ENCODE measurements around the gene PRDM2.

The PRDM2 gene

DNA sequence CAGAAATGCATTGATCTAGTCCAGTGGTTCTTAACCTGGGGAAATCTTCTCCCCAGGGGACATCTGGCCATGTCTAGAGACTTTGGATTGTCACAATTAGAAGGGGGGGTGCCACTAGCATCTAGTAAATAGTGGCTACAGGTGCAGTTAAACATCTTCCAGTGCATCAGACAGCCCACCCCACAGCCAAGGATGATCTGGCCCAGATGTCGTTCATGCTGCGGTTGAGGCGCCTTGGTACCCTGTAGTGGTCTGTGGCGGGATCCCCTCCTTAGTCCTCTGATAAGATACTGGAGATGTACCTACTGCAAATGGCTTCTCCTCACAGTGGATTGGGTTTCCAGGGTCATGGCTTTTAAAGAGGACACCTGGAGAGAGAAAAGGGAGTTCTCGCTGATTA lies 69.8 kb downstream of the PRDM2 start:
- H3K27ac ChIP-seq: no peak overlapping the region
- TF ChIP-seq ZFX (IDR thresholded peaks at IDR 0.05): no peak
- TF ChIP-seq, protein P1, sequence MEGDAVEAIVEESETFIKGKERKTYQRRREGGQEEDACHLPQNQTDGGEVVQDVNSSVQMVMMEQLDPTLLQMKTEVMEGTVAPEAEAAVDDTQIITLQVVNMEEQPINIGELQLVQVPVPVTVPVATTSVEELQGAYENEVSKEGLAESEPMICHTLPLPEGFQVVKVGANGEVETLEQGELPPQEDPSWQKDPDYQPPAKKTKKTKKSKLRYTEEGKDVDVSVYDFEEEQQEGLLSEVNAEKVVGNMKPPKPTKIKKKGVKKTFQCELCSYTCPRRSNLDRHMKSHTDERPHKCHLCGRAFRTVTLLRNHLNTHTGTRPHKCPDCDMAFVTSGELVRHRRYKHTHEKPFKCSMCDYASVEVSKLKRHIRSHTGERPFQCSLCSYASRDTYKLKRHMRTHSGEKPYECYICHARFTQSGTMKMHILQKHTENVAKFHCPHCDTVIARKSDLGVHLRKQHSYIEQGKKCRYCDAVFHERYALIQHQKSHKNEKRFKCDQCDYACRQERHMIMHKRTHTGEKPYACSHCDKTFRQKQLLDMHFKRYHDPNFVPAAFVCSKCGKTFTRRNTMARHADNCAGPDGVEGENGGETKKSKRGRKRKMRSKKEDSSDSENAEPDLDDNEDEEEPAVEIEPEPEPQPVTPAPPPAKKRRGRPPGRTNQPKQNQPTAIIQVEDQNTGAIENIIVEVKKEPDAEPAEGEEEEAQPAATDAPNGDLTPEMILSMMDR (conservative IDR thresholded peaks at IDR 0.05): no peak

DNA sequence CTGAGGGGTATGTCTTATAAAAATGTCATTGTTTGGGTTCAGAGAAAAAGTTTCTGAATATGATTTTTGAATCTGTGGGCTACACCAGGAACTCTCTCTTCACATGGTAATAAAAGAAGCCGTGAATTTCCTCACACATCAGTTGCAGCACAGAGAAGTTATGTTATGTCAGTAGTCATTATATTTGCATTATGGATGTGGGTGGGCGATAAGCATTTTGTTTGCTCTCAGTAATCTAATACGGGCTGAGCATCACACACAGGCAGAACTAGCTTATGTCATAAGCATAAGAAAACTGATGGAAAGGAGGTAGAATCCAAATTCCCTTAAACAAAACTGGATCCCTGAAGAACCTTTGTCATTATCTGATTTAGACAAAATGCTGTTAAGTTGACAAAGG lies 70.8 kb downstream of the PRDM2 start:
- H3K27ac ChIP-seq: no peak overlapping the region
- TF ChIP-seq, protein P1 (conservative IDR thresholded peaks at IDR 0.05): no peak
- TF ChIP-seq ZFX (IDR thresholded peaks at IDR 0.05): no peak

DNA sequence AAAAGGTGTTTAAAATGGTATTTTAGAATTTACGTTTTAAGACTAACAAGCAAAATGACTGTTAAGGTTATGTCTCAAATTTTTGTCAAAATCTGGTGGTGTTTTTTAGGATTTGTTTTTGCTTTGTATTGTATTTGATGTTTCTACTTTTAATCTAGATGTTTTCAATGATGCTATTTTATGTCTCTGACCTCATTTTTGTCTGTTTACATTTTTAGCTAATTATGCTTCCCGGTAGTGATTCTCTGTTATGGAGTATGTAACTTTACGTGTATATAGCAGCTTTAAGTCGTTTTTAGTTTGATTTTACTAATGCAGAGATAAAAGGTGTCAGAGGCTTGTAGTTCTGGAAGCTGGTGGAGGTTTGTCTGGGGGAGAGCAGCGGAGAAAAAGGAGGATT lies 71.8 kb downstream of the PRDM2 start:
- TF ChIP-seq, protein P1 (conservative IDR thresholded peaks at IDR 0.05): no peak
- no peak for TF ChIP-seq ZFX (IDR thresholded peaks at IDR 0.05)

GRCh38 chr1:13772271-13772670 lies 72.3 kb downstream of the PRDM2 start:
- no peak for TF ChIP-seq ZFX (IDR thresholded peaks at IDR 0.05)
- TF ChIP-seq, protein P1 (conservative IDR thresholded peaks at IDR 0.05): no peak

More for the DNA sequence above, 71.8 kb downstream of the PRDM2 start:
- no peak overlapping the region for H3K27ac ChIP-seq

DNA sequence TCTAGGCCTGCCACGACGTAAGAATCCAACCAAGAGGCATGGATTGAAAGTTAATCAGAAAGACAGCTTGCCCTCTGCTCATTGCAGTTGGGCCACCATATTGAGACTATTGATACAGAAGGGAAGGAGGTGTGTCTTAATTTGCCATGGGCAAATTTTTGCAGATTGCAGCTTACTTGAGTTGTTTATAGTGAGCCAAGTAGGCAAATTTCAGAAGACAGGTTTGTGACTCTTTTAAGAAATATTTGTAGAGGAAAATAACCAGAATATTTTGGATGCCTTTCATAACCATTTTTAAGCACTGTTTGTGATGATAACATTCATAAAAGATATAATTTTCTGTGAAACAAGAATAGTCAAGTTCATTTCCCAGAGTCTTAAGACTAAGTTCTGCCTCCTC lies 74.1 kb downstream of the PRDM2 start:
- TF ChIP-seq, protein P1 (conservative IDR thresholded peaks at IDR 0.05): no peak
- TF ChIP-seq ZFX (IDR thresholded peaks at IDR 0.05): no peak
- no peak overlapping the region for H3K27ac ChIP-seq

More at GRCh38 chr1:13772271-13772670, 72.3 kb downstream of the PRDM2 start:
- no peak overlapping the region for H3K27ac ChIP-seq

- H3K27ac ChIP-seq: no peak overlapping the region
- TF ChIP-seq, protein P1 (conservative IDR thresholded peaks at IDR 0.05): no peak
- no peak for TF ChIP-seq ZFX (IDR thresholded peaks at IDR 0.05)
These were observed 75.5 kb downstream of the PRDM2 start for GRCh38 chr1:13775459-13775858.

GRCh38 chr1:13775916-13776315 lies 75.9 kb downstream of the PRDM2 start:
- no peak overlapping the region for H3K27ac ChIP-seq
- TF ChIP-seq, protein P1 (conservative IDR thresholded peaks at IDR 0.05): no peak
- TF ChIP-seq ZFX (IDR thresholded peaks at IDR 0.05): no peak

Measured in C4-2B (cell line).